ENCODE results near the gene CAVIN3. TPM values are rescaled to one million over a fixed set of nuclear protein-coding genes. Genes with fewer than 3 reads are reported as not detected.

The CAVIN3 gene
- total RNA-seq, 1 experiment from 2014 or later = 18.6 TPM

DNA sequence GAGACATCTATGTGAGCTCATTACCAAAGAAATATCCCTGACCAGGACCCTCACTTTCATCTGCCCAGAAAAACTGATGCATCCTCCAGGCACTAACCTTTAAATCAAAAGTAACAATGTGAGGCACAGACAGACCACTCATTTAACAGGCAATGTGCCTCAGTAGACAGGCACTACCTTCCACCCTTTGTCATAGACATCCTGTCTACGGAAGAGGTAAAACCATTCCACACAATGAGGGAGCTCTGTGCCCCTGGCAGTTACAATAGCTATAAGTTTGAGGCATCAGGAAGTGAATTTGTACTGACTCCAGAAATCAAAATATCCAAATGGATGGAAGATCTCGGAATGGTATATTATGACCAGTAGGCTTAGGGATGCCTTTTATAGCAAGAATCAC is 6.7 kb upstream of the CAVIN3 start:
- ChIA-PET CTCF (interaction anchor here (1.2 kb wide), 1 partner anchor 36 kb away, joined by 3 read pairs; no protein-coding TSS in a partner anchor), POLR2A (no interaction called here), RAD21 (ENCODE audit: low non-redundant PET in 1 of 2, low total read pairs in 2 of 2, uncharacterized antibody in 2 of 2, unreplicated experiment in 2 of 2) (no interaction called here)
- no peak for TF ChIP-seq ELF1 (IDR thresholded peaks at IDR 0.05; ENCODE audit: borderline replicate concordance, low read depth)
- no peak for TF ChIP-seq JUND (IDR thresholded peaks at IDR 0.05)
- no peak for TF ChIP-seq ZNF274 (IDR thresholded peaks at IDR 0.05; ENCODE audit: low read depth, low read length)
- no peak for TF ChIP-seq CBX3 (IDR thresholded peaks at IDR 0.05; ENCODE audit: low read depth)
- TF ChIP-seq SP1 (IDR thresholded peaks at IDR 0.05; ENCODE audit: low read depth) = no peak
- TF ChIP-seq SRF (IDR thresholded peaks at IDR 0.05; ENCODE audit: low read depth) = no peak
- no peak for TF ChIP-seq YY1 (IDR thresholded peaks at IDR 0.05; ENCODE audit: extremely low read depth, insufficient replicate concordance, low read depth, low read length)
- TF ChIP-seq TCF7L2 (IDR thresholded peaks at IDR 0.05; ENCODE audit: borderline replicate concordance, extremely low read depth, insufficient read depth, insufficient read length) = no peak
- ATAC-seq (no peak), DNase-seq (ENCODE audit: low read depth, low spot score) (no peak)
- no peak overlapping the region for H3K4me3 ChIP-seq (replicated peaks in 1 of 2; ENCODE audit: low read depth in 1 of 2, low read length in 2 of 2)
- intact Hi-C loops (cut with micrococcal nuclease) = loop anchor here (10.0 kb wide), 1 partner anchor 642 kb away; the partner anchor contains the start of genes TRIM22 and TRIM5
- H2AFZ ChIP-seq (ENCODE audit: low read depth, low read length, poor library complexity, severe bottlenecking) = no peak overlapping the region
- no peaks in the 10 kb centered on the region for H3K27me3 ChIP-seq (ENCODE audit: insufficient read depth, low read length)
- H3K9ac ChIP-seq (ENCODE audit: low read length) = no peak overlapping the region
- no peaks in the 10 kb centered on the region for H3K36me3 ChIP-seq (ENCODE audit: control insufficient read depth in 1 of 2, insufficient read depth in 2 of 2, low read length in 2 of 2)
- no peaks in the 10 kb centered on the region for H4K20me1 ChIP-seq (ENCODE audit: insufficient read depth)
- no peak overlapping the region for H3K27ac ChIP-seq (ENCODE audit: low read depth, low read length)
- no TSS peak for BruUV-seq (replicated peaks)
- H3K79me2 ChIP-seq (ENCODE audit: insufficient read depth, low read length) = no peaks in the 10 kb centered on the region
- no peaks in the 10 kb centered on the region for H3K9me3 ChIP-seq (ENCODE audit: control insufficient read depth in 1 of 2, insufficient read depth in 1 of 2, low read depth in 1 of 2, low read length in 2 of 2)
- no peak overlapping the region for H3K4me2 ChIP-seq (ENCODE audit: low read length)
- peaks cover 11 to 14% of the 10 kb centered on the region in 2 experiments for H3K4me1 ChIP-seq (ENCODE audit: control insufficient read depth in 1 of 2, insufficient read depth in 2 of 2, low read length in 2 of 2)
- no peaks in the 10 kb centered on the region for H3K9me2 ChIP-seq (ENCODE audit: insufficient read depth)

DNA sequence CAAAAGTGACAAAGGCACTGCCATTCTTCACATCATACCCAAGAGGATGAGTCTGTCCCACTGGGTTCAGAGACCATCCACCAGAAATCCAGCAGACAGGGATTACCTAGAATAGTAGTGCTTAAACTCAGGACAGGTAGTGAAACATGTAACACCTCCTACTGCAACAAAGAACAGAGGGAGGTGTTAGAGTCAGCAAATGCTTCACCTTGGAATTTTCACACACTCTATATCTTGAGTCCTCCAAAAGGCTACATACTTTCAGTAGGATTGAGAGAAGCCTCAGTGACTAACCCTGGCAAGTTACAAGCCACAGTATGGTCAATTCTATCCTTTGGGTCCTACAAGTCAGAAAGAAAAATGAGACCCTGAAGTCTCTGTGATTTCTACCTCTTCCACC is 6.0 kb upstream of the CAVIN3 start:
- BruUV-seq (replicated peaks) = no TSS peak
- no peak overlapping the region for H2AFZ ChIP-seq (ENCODE audit: low read depth, low read length, poor library complexity, severe bottlenecking)
- ChIA-PET RAD21 (ENCODE audit: low non-redundant PET in 1 of 2, low total read pairs in 2 of 2, uncharacterized antibody in 2 of 2, unreplicated experiment in 2 of 2) (no interaction called here), POLR2A (no interaction called here), CTCF (no interaction called here)
- intact Hi-C loops (cut with micrococcal nuclease) = loop anchor here (10.0 kb wide), 1 partner anchor 642 kb away; the partner anchor contains the start of genes TRIM22 and TRIM5
- H3K4me2 ChIP-seq (ENCODE audit: low read length) = no peak overlapping the region
- no peaks in the 10 kb centered on the region for H3K9me3 ChIP-seq (ENCODE audit: control insufficient read depth in 1 of 2, insufficient read depth in 1 of 2, low read depth in 1 of 2, low read length in 2 of 2)
- no peak overlapping the region for H3K27ac ChIP-seq (ENCODE audit: low read depth, low read length)
- H3K27me3 ChIP-seq (ENCODE audit: insufficient read depth, low read length) = no peaks in the 10 kb centered on the region
- H3K36me3 ChIP-seq (ENCODE audit: control insufficient read depth in 1 of 2, insufficient read depth in 2 of 2, low read length in 2 of 2) = no peaks in the 10 kb centered on the region
- no peaks in the 10 kb centered on the region for H4K20me1 ChIP-seq (ENCODE audit: insufficient read depth)
- H3K4me1 ChIP-seq (ENCODE audit: control insufficient read depth in 1 of 2, insufficient read depth in 2 of 2, low read length in 2 of 2) = peaks cover 18 to 21% of the 10 kb centered on the region in 2 experiments
- DNase-seq (ENCODE audit: low read depth, low spot score) = no peak
- no peak for ATAC-seq
- no peak overlapping the region for H3K4me3 ChIP-seq (replicated peaks in 1 of 2; ENCODE audit: low read depth in 1 of 2, low read length in 2 of 2)
- no peak overlapping the region for H3K9ac ChIP-seq (ENCODE audit: low read length)
- H3K79me2 ChIP-seq (ENCODE audit: insufficient read depth, low read length) = no peaks in the 10 kb centered on the region
- TF ChIP-seq, protein P1, sequence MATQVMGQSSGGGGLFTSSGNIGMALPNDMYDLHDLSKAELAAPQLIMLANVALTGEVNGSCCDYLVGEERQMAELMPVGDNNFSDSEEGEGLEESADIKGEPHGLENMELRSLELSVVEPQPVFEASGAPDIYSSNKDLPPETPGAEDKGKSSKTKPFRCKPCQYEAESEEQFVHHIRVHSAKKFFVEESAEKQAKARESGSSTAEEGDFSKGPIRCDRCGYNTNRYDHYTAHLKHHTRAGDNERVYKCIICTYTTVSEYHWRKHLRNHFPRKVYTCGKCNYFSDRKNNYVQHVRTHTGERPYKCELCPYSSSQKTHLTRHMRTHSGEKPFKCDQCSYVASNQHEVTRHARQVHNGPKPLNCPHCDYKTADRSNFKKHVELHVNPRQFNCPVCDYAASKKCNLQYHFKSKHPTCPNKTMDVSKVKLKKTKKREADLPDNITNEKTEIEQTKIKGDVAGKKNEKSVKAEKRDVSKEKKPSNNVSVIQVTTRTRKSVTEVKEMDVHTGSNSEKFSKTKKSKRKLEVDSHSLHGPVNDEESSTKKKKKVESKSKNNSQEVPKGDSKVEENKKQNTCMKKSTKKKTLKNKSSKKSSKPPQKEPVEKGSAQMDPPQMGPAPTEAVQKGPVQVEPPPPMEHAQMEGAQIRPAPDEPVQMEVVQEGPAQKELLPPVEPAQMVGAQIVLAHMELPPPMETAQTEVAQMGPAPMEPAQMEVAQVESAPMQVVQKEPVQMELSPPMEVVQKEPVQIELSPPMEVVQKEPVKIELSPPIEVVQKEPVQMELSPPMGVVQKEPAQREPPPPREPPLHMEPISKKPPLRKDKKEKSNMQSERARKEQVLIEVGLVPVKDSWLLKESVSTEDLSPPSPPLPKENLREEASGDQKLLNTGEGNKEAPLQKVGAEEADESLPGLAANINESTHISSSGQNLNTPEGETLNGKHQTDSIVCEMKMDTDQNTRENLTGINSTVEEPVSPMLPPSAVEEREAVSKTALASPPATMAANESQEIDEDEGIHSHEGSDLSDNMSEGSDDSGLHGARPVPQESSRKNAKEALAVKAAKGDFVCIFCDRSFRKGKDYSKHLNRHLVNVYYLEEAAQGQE (IDR thresholded peaks at IDR 0.05; ENCODE audit: low read depth) = no peak
- TF ChIP-seq FOSL1 (IDR thresholded peaks at IDR 0.05; ENCODE audit: low read depth) (no peak), CBX3 (IDR thresholded peaks at IDR 0.05; ENCODE audit: low read depth) (no peak), EZH2phosphoT487 (IDR thresholded peaks at IDR 0.05; ENCODE audit: borderline replicate concordance) (no peak), ZNF274 (IDR thresholded peaks at IDR 0.05; ENCODE audit: low read depth, low read length) (no peak), YY1 (IDR thresholded peaks at IDR 0.05; ENCODE audit: extremely low read depth, insufficient replicate concordance, low read depth, low read length) (no peak), SIN3A (IDR thresholded peaks at IDR 0.05; ENCODE audit: low read depth) (no peak)
- H3K9me2 ChIP-seq (ENCODE audit: insufficient read depth) = no peaks in the 10 kb centered on the region

Measured in HCT116 (cell line).